Superior temporal gyrus (tissue), 1 donor: Measurements from ENCODE around the gene GPR157.
"Not testable (repeated sequence)": the region's sequence is repeated elsewhere in the genome, so short reads cannot be mapped to it uniquely, and the experiment has no call there.

Source experiments
- DNase-seq: peaks from one replicate; pipeline ENCODE4 v3.0.0-alpha.2; 2016; ENCODE audit errors: extremely low spot score

Gene GPR157

GRCh38 chr1:9118186-9118585 is 10.7 kb downstream of the GPR157 start:
- DNase-seq, result no peak

- no peak for DNase-seq
Measured at GRCh38 chr1:9115351-9116205, 13.3 kb downstream of the GPR157 start.

GRCh38 chr1:9112961-9113880 is 15.7 kb downstream of the GPR157 start:
- no peak for DNase-seq

DNA sequence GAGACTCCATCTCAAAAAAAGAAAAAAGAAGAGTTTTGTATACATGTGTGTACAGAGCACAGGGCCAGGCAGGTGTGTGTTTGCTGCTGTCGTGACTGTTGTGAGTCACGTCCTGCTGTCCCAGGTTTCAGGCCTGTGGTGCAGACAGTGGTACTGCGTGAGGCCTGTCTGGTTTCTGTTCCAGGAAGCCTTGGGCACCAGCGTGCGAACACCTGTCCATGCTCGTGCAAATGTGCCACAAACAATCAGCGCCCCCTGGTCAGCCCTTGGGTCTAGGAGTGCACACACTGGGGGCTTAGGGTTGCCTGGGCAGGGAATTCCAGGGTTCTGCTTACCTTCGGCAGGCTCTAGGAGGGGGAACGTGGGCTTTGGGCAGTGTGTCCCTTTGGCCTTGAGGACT is 16.9 kb downstream of the GPR157 start:
- no peak for DNase-seq

GRCh38 chr1:9111357-9111691 is 17.6 kb downstream of the GPR157 start:
- DNase-seq, result no peak

DNA sequence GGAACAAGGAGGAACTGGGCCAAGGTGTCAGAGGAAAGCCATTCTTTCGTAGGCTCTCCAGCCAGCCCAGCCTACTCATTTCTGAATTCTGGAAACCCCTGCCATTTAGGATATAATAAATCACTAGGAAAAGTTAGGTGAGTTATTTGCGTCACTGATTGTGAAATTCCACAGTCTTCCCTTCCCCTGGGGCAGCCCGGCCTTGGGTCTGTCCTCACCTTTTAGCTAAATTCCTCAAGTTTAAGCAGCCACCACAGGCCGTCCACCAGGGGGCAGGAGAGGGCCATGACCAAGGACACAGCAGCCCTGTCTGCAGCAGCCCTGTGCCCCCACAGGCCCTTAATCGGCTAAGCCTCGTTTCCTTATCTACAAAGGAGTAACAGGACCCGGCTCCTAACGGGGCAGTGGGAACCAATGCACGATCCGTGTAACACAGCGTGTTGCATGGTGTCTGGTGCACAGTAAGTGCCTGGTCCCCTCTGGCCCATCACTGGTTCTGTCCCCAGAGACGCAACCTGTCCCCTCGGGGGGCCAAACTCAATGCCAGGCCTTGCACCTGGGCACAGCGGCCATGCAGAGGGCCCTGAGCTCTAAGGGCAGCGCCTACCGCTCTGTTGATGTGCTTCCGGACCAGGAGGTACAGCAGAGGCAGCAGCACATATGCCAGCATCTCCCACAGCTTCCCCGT is 18.1 kb downstream of the GPR157 start:
- peak; percentile 86 for DNase-seq

DNA sequence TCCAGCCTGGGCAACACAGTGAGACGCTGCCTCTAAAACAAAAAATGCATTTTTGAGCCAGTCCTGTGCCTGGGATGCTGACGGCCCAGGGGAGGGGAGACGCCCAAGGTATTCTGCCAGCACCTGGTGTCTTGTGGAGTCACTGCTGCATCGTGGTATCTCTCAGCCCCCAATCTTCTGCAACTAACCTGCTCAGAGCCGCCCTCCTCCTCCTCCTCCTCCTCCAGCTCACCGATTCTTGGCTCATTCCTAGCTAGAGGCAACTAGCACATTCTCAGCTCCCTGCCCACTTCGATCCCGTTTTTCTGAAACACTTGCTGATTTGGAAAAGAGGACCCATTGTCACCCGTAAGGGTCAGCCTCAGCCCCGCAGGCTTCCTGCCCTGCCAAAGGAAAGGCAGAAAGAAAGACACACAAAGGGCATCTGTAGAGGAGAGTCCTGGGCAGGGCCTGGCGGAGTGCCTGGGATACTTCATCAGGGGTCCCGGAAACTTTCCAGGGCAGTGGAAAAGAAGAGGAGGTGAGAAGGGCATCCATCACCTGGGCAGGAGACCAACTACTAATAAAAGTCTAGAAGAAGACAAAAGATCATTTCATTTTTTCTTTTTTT is 20.7 kb downstream of the GPR157 start:
- no peak for DNase-seq

- no peak for DNase-seq
Measured at GRCh38 chr1:9107136-9107535, 21.8 kb downstream of the GPR157 start.

- no peak for DNase-seq
Measured at GRCh38 chr1:9106286-9106685, 22.6 kb downstream of the GPR157 start.

- no peak for DNase-seq
Measured at GRCh38 chr1:9105336-9105867, 23.5 kb downstream of the GPR157 start.

GRCh38 chr1:9101510-9102146 is 27.3 kb downstream of the GPR157 start:
- peak; percentile 60 for DNase-seq

DNA sequence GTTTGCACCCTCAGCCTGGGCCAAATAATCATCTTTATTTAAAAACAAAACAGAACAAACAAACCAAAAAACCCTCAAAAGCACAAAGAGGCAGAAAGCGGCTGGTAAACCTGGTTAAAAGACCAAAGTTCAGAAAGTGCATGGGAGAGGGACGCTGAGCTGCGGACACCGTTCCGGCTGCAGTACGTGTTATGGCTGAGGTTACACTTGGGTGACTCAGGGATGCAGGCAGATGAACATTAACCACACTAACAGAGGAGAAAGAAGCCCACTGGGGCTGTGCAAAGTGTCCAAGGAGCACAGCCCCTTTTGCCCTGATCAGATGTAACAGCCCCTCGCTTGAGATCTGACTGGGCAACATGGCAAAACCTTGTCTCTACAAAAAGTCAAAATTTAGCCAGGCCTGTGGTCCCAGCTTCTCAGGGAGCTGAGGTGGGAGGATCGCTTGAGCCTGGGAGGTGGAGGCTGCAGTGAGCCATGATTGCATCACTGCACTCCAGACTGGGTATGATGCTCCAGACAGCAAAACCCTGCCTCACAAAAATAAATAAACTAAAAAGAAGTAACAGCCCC is 28.3 kb downstream of the GPR157 start:
- no peak for DNase-seq

DNA sequence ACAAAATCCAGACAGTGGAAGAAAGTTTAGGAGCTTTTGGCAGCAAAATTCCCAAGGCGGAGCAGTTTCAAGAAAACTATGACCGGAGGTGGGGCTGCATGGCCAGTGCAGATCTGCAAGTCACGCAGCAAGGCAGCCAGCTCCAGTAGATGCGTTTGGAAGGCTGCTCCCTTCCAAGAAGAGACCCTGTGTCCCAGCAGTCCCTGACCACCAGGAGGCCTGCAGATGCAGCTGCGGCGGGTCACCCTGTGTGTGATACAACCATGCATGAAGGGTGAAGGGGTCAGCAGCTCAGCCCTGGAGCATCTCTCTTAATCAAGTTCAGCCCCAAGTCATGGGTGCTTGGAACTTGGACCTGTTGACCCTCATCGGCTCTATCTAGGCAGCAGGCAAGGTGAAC is 29.3 kb downstream of the GPR157 start:
- no peak for DNase-seq

DNA sequence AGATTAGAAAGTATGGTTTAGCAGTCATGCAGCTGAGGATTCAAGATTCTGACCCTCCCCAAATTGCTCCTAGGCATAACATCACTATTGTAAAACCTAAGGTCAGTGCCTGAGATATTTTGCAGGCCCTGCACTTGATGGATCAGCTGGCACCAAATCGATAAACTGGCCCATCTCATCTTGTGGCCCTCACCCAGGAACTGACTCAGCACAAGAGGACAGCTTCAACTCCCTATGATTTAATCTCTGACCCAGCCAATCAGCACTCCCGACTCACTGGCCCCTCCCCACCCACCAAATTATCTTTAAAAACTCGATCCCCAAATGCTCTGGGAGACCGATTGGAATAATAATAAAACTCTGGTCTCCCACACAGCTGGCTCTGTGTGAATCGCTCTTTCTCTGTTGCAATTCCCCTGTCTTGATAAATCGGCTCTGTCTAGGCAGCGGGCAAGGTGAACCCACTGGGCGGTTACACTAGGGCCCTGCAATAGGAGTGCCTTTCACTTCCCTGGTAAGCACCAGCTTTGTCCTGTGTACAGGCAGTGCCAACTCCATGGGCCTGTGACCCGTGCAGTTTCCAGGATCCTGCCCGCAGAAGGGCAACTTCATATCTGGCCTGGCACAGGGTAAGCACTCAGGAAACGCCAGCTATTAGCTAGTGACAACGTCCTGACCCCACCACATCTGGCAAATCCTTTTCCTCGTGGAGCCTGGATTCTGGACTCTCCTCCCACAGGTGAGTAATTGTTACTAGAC is 30.8 kb downstream of the GPR157 start:
- DNase-seq, result no peak

GRCh38 chr1:9095818-9096217 is 33.1 kb downstream of the GPR157 start:
- no peak for DNase-seq

- not testable (repeated sequence) for DNase-seq
Measured at GRCh38 chr1:9093996-9094595, 34.8 kb downstream of the GPR157 start.

DNA sequence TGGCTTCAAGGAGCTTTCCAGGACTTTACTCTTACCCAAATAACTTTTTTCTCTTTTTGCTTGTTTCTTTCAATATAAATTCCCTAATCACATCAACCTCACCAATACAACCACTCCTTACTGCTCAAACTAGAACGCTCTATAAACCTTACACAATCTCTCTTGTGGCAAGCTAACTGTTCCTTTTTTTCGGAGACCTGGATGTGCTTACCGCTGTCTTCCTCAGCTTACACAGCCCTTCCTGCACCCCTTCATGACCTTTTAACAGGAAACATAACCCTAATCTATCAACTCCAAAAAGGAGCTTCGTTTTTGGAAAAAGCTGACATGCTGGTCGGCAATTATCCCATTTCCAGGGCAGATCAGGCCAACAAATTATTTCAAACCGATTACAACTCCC is 35.3 kb downstream of the GPR157 start:
- no peak for DNase-seq

DNA sequence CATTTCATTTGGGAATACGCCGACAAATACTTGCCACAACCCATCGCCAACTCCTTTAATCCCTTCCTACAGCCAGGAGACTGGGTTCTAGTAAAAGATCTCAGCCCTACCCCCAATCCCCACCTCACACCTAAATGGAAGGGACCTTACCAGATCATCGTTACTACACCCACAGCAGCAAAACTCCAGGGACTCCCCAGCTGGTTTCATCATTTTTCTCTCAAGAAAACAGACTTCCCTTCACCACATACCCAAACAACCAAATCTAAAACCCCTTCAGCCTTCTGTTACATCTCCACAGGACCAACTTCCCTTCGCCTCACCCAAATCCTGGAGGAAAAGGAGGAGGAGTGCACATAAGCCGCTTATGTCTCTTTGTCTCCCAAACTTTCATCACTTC is 35.8 kb downstream of the GPR157 start:
- DNase-seq, result no peak

DNA sequence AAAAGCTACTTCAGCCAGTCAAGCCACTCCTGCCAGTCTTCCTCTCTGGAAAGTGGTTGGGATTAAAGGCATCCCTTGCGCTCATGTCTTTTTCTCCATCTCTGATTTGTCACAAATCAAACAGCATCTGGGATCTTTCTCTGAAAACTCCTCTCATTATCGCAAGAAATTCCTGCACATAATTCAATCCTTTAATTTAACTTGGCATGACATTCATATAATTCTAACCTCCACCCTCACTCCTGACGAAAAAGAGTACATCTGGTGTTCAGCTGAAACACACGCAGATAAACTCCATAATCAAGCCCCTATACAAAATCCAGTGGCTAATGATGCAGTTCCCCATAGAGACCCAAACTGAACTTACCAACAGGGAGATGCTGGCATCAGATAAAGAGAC is 40.1 kb downstream of the GPR157 start:
- no peak for DNase-seq
